Right lobe of liver (tissue), 4 donors: ENCODE data around the gene AGAP9.
"Not testable (repeated sequence)": the region's sequence is repeated elsewhere in the genome, so short reads cannot be mapped to it uniquely, and the experiment has no call there.

Experiments
- CTCF ChIP-seq, 4 donors: fragments of 200-600 bp in 3 of 4; fragments of 450-650 bp in 1 of 4; IDR thresholded peaks; one replicate each; pipeline versions ENCODE4 v1.5.1 to v1.8.0; 2016 to 2022; ENCODE audit warnings: antibody characterized with exemption in 4 of 4, mild to moderate bottlenecking in 2 of 4
- POLR2A ChIP-seq: fragments of 450-650 bp; IDR thresholded peaks from one replicate; pipeline ENCODE4 v1.6.1; 2017; ENCODE audit warnings: antibody characterized with exemption, mild to moderate bottlenecking
- donor health status: DM: no; HTN: no; CAD: no.
- donor health status: DM: no; HTN: no; CAD: no.
- donor health status: DM: no; HTN: yes; CAD: no.

DNA sequence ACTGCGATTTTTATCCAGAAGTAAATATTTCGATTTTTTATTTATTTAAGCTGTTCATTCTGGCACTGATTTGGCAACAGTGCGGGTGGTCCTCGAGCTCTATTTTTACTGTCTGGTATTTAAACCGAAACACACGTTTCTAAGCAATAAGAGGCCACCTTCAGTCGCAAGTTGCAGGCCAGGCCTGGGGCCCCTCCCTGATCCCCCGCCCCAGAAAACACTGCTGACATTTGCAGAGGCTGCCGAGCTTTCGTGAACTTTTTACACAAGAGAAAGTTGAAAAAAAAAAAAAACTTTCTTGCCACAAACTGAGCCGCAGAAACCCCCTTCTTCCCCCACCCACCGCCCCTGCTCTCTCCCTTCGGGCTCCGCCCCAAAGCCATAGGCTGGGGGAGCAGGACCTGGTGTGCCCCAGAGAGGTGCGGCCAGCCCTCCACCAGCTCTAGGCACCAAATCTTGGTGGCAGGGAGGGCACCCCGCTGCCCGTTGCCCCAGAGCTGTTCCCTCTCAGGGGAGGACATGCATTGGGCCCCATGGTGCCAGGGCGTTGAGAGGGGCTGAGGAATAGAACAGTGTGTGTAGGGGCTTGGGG is 42.8 kb upstream of the AGAP9 start:
- not testable (repeated sequence) for TF ChIP-seq CTCF (IDR thresholded peaks at IDR 0.05); POLR2A
